Mesendoderm (in vitro differentiated cells): ENCODE results near the gene UROD.

Experiments
- DNase-seq: peaks from one replicate; pipeline ENCODE4 v3.0.0; 2013
- H2AK5ac ChIP-seq: 2 replicates; pipeline ENCODE4 v1.6.1; 2013; ENCODE audit warnings: low read length, inconsistent platforms
- H2BK120ac ChIP-seq: 2 replicates; pipeline ENCODE4 v1.6.1; 2013; ENCODE audit warnings: low read depth, mild to moderate bottlenecking, low read length, moderate library complexity, mixed read lengths
- H2BK15ac ChIP-seq: replicated peaks from 2 replicates; pipeline ENCODE4 v1.6.1; 2013; ENCODE audit warnings: low read depth, mild to moderate bottlenecking, moderate library complexity
- H2BK5ac ChIP-seq: 2 replicates; pipeline ENCODE4 v1.6.1; 2013; ENCODE audit warnings: low read length, inconsistent platforms
- H3K18ac ChIP-seq: 2 replicates; pipeline ENCODE4 v1.6.1; 2013; ENCODE audit warnings: mild to moderate bottlenecking, low read length, mixed read lengths
- H3K23ac ChIP-seq: one replicate; pipeline ENCODE4 v1.6.1; 2013; ENCODE audit warnings: low read length
- H3K27ac ChIP-seq: 2 replicates; pipeline ENCODE4 v1.5.1; 2013; ENCODE audit warnings: low read depth, mild to moderate bottlenecking, inconsistent platforms, low read length, moderate library complexity
- H3K27me3 ChIP-seq: 2 replicates; pipeline ENCODE4 v1.6.1; 2013; ENCODE audit warnings: low read length, control low read depth, mild to moderate bottlenecking, inconsistent platforms; ENCODE audit not compliant: insufficient read depth, poor library complexity
- H3K36me3 ChIP-seq: 2 replicates; pipeline ENCODE4 v1.6.1; 2013; ENCODE audit warnings: low read length, inconsistent platforms; ENCODE audit not compliant: control insufficient read depth, insufficient read depth
- H3K4ac ChIP-seq: one replicate; pipeline ENCODE4 v1.6.1; 2013; ENCODE audit warnings: low read depth, mild to moderate bottlenecking, low read length, moderate library complexity
- H3K4me1 ChIP-seq: 2 replicates; pipeline ENCODE4 v1.6.1; 2013; ENCODE audit warnings: low read depth, low read length, inconsistent platforms; ENCODE audit not compliant: control insufficient read depth
- H3K4me2 ChIP-seq: 2 replicates; pipeline ENCODE4 v1.6.1; 2013; ENCODE audit warnings: low read length
- H3K4me3 ChIP-seq: 2 replicates; pipeline ENCODE4 v1.5.1; 2013; ENCODE audit warnings: mild to moderate bottlenecking, low read length
- H3K56ac ChIP-seq: one replicate; pipeline ENCODE4 v1.6.1; 2013; ENCODE audit warnings: low read length
- H3K79me1 ChIP-seq: 2 replicates; pipeline ENCODE4 v1.6.1; 2013; ENCODE audit warnings: low read length, inconsistent platforms
- H3K79me2 ChIP-seq: 2 replicates; pipeline ENCODE4 v1.6.1; 2013; ENCODE audit warnings: mild to moderate bottlenecking, low read length; ENCODE audit not compliant: control insufficient read depth, insufficient read depth
- H3K9ac ChIP-seq: 2 replicates; pipeline ENCODE4 v1.6.1; 2013; ENCODE audit warnings: low read length, inconsistent platforms
- H4K5ac ChIP-seq: one replicate; pipeline ENCODE4 v1.6.1; 2013; ENCODE audit warnings: low read length
- H4K8ac ChIP-seq: one replicate; pipeline ENCODE4 v1.6.1; 2013; ENCODE audit warnings: low read depth, mild to moderate bottlenecking, control low read depth, low read length, moderate library complexity
- WGBS: extraction: QIAGEN DNeasy Blood & Tissue Kit; methylation state at CpG from one replicate; pipeline ENCODE4 v1.1.7; 2013; ENCODE audit warnings: low lambda C conversion rate, missing lambda C conversion rate; ENCODE audit not compliant: insufficient coverage; ENCODE audit errors: extremely low coverage; 5-methylcytosine and 5-hydroxymethylcytosine counted together

UROD gene

DNA sequence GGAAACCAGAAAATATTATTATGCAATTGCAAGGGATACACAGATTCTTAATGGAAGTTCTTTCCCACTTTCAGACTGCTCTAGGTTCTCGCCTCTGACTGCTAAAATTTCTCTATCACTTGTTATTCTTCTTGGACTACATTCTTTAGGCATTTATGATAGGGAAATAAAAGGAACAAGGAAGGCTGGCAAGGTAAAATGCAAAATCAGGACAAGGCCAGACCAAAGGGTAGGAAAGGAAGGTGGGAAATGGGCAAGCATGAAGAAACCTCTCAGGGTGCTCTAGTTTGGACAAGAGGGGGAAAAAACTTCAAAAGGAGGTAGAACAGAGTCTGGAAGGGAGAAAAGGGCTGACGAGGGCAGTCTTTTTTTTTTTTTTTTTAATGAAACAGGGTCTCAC, 26.2 kb downstream of the UROD start:
- Histone ChIP-seq H3K4me1 (no peaks in the 10 kb centered on the region), H3K56ac (no peak overlapping the region), H3K23ac (no peak overlapping the region), H4K8ac (no peak overlapping the region), H2AK5ac (no peak overlapping the region), H3K27me3 (no peaks in the 10 kb centered on the region), H2BK5ac (no peak overlapping the region), H3K79me1 (no peaks in the 10 kb centered on the region), H3K4ac (no peak overlapping the region), H3K36me3 (no peaks in the 10 kb centered on the region), H3K79me2 (no peaks in the 10 kb centered on the region), H2BK15ac (no peak overlapping the region), H3K4me3 (no peak overlapping the region), H4K5ac (no peak overlapping the region), H3K9ac (no peak overlapping the region), H3K27ac (no peak overlapping the region), H3K4me2 (no peak overlapping the region), H3K18ac (no peak overlapping the region), H2BK120ac (no peak overlapping the region)
- WGBS: no CpG with 5 or more reads among the region's 2 CpGs
- DNase-seq: no peak

DNA sequence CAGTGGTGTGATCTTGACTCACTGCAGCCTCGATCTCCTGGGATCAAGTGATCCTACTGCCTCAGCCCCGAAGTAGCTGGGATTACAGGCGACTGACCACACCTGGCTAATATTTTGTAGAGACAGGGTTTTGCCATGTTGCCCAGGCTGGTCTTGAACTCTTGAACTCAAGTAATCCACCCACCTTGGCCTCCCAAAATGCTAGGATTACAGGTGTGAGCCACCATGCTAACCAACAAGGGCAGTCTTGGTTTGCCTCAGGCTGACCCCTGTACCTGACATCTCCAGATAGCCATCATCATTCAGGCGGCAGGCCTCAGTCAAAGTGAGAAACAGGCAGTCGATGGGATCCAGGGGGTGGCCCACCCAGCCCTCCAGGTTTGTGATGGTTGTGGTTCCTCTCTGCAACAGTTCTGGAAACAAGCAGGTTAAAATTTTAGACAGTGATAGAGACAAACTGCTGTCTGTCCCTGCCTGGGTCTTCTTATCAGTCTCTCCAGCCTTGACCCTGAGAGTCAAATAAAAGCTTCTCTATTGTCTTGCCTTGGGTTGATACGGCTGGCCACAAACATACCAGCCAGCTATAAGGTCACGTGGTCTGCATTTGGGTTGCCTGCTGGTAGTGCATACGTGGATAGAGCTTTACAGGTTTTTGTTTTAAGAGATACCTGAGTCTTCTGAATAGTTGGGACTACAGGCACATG, 26.8 kb downstream of the UROD start:
- Histone ChIP-seq H3K18ac (no peak overlapping the region), H3K23ac (no peak overlapping the region), H2BK120ac (no peak overlapping the region), H3K4ac (no peak overlapping the region), H2BK5ac (no peak overlapping the region), H3K27ac (no peak overlapping the region), H3K4me1 (no peaks in the 10 kb centered on the region), H3K36me3 (no peaks in the 10 kb centered on the region), H4K5ac (no peak overlapping the region), H3K4me3 (no peak overlapping the region), H2AK5ac (no peak overlapping the region), H3K27me3 (no peaks in the 10 kb centered on the region), H3K56ac (no peak overlapping the region), H3K4me2 (no peak overlapping the region), H3K79me2 (no peaks in the 10 kb centered on the region), H4K8ac (no peak overlapping the region), H2BK15ac (no peak overlapping the region), H3K9ac (no peak overlapping the region), H3K79me1 (no peaks in the 10 kb centered on the region)
- no peak for DNase-seq
- WGBS: no CpG with 5 or more reads among the region's 8 CpGs

DNA sequence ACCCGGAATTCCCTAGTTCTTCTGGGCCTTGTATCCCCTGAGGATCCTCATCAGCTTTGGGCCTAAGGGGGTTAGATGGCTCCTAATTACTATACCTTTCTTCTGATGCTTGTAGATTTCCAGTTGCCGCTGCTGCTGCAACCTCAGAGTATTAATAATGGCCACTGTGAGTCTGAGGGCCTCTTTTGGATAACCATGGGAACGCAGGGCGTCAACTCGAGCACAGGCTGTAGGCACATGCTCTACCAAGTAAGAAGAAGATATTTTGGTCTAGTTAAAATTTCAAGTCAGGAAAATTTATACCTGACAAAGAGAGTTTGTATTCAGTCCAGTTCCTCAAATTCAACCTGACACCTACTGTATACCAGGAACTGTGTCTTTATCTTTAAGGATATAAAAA, 28.2 kb downstream of the UROD start:
- Histone ChIP-seq H2BK5ac (no peak overlapping the region), H3K79me2 (no peaks in the 10 kb centered on the region), H3K4me1 (no peaks in the 10 kb centered on the region), H3K9ac (no peak overlapping the region), H4K5ac (no peak overlapping the region), H3K27ac (no peak overlapping the region), H4K8ac (no peak overlapping the region), H3K56ac (no peak overlapping the region), H3K27me3 (no peaks in the 10 kb centered on the region), H2BK120ac (no peak overlapping the region), H3K4ac (no peak overlapping the region), H3K4me2 (no peak overlapping the region), H2BK15ac (no peak overlapping the region), H3K36me3 (no peaks in the 10 kb centered on the region), H3K23ac (no peak overlapping the region), H3K79me1 (no peaks in the 10 kb centered on the region), H3K4me3 (no peak overlapping the region), H2AK5ac (no peak overlapping the region), H3K18ac (no peak overlapping the region)
- no peak for DNase-seq
- WGBS: no CpG with 5 or more reads among the region's 5 CpGs

DNA sequence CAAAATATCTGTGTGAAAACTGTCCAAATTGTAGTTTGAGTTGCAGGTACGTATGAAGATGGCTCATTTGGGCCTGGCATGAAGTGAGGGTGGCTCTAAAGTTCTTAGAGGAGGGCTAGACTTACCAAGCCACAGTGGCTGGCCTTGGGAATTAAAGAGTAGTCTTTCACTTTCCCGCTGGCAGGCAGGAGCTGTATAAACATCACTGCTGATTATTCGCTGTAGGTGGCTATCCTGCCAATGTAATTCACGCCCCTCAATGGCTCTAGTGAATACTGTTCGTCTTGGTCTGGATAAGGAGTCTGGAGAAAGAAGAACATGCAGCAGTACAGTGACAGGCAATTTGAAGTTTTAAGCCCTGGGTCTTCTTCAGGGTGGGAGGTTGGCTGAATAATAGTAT, 31.0 kb downstream of the UROD start:
- Histone ChIP-seq H3K36me3 (no peaks in the 10 kb centered on the region), H3K56ac (no peak overlapping the region), H3K18ac (no peak overlapping the region), H4K8ac (no peak overlapping the region), H3K27ac (no peak overlapping the region), H3K79me2 (no peaks in the 10 kb centered on the region), H2BK15ac (no peak overlapping the region), H3K4ac (no peak overlapping the region), H3K4me3 (no peak overlapping the region), H3K23ac (no peak overlapping the region), H4K5ac (no peak overlapping the region), H3K27me3 (no peaks in the 10 kb centered on the region), H3K9ac (no peak overlapping the region), H2BK120ac (no peak overlapping the region), H2AK5ac (no peak overlapping the region), H3K4me2 (no peak overlapping the region), H3K4me1 (no peaks in the 10 kb centered on the region), H3K79me1 (no peaks in the 10 kb centered on the region), H2BK5ac (no peak overlapping the region)
- no CpG with 5 or more reads among the region's 5 CpGs for WGBS
- peak; percentile 29 for DNase-seq

DNA sequence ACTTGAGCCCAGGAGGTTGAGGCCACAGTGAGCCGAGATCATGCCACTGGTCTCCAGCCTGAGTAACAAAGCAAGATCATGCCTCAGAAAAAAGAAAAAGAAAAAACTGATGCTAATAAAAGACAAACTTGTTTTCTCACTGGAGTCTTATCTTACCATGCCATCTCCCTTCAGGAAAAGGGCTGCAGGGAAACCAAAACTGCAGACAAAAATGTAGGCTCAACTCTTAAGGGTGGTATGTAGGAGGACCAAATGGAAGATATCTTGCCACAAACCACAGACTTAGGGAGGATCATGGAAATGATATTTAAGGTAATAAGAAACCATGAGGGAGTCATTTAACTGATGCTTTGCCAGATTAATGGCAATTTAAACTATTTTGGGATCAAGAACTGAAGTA, 32.9 kb downstream of the UROD start:
- Histone ChIP-seq H3K9ac (no peak overlapping the region), H3K36me3 (no peaks in the 10 kb centered on the region), H3K23ac (no peak overlapping the region), H2AK5ac (no peak overlapping the region), H2BK15ac (no peak overlapping the region), H3K4me3 (no peak overlapping the region), H3K56ac (no peak overlapping the region), H3K4me1 (no peaks in the 10 kb centered on the region), H2BK5ac (no peak overlapping the region), H4K5ac (no peak overlapping the region), H3K4me2 (no peak overlapping the region), H3K79me1 (no peaks in the 10 kb centered on the region), H4K8ac (no peak overlapping the region), H3K4ac (no peak overlapping the region), H2BK120ac (no peak overlapping the region), H3K27ac (no peak overlapping the region), H3K18ac (no peak overlapping the region), H3K79me2 (no peaks in the 10 kb centered on the region), H3K27me3 (no peaks in the 10 kb centered on the region)
- no CpG with 5 or more reads among the region's 1 CpG for WGBS
- DNase-seq: no peak

DNA sequence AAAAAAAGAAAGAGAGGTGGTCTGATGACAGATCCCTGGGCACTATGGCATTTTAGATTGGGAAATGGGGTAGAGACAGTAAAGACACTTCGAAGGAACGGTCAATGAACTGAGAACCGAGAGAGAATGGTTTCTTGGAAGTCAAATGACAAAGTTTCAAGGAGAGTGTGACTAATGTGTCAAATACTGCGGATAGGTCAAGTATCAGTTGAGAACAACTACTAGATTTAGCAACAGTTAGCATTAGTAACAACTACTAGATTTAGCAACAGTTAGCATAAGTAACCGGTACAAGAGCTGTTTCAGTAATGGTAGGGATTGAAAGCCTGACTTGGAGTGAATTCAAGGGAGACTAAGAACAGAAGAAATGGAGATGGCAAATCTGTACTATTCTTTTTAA, 35.0 kb downstream of the UROD start:
- H3K27me3 ChIP-seq: no peaks in the 10 kb centered on the region
- H3K18ac ChIP-seq: no peak overlapping the region
- no peak overlapping the region for H3K23ac ChIP-seq
- no peak overlapping the region for H2BK5ac ChIP-seq
- no peak overlapping the region for H3K4me3 ChIP-seq
- no peak overlapping the region for H3K56ac ChIP-seq
- H3K4me1 ChIP-seq: no peaks in the 10 kb centered on the region
- H3K4me2 ChIP-seq: no peak overlapping the region
- no peak overlapping the region for H2BK15ac ChIP-seq
- H3K79me2 ChIP-seq: no peaks in the 10 kb centered on the region
- no peak overlapping the region for H4K8ac ChIP-seq
- no peak overlapping the region for H3K9ac ChIP-seq
- H2BK120ac ChIP-seq: no peak overlapping the region
- no peaks in the 10 kb centered on the region for H3K79me1 ChIP-seq
- H4K5ac ChIP-seq: no peak overlapping the region
- H3K36me3 ChIP-seq: no peaks in the 10 kb centered on the region
- no peak overlapping the region for H3K27ac ChIP-seq
- no peak overlapping the region for H2AK5ac ChIP-seq
- WGBS: no CpG with 5 or more reads among the region's 5 CpGs
- no peak overlapping the region for H3K4ac ChIP-seq
- no peak for DNase-seq
